ENCODE results near the gene IGHMBP2.

IGHMBP2 gene

DNA sequence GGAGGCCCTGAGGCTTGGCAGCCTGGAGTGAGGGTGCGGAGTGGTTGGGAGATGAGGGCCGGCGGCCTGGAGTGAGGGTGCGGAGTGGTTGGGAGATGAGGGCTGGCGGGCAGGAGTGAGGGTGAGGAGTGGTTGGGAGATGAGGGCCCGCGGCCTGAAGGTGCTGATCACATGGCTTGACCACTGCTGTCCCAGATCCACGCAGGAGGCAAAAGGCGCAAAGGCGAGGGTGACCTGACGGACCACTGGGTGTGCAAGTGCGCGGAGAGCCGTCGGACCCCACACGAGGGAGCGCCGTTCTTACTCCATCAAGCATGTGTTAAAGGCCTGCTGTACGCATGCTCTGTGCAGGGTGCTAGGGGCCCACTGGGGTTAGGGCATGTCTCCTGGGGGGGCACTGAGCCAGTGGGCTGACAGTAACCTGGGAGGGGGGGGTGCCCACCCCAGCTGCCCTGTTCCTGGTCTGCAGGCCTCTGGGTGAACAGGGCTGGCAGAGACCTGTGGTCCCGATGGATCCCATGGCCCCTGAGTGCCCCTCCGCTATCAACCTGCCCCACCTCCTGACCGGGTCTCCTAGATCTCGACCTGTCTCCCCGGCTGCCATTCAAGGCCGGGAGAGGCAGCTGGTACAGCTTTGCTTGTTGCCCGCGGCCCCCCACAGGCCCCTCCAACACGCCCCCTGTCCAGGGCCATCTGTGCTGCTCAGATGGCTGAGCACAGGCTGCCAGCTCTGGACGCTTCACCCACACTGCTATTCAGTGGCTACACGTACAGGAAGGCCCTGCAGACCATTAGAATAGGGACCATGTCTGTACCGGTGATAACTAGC is 56.0 kb downstream of the IGHMBP2 start:
- Histone ChIP-seq H3K27me3 (ENCODE audit: low read depth, low read length) (no peaks in the 10 kb centered on the region), H3K4me3 (ENCODE audit: low read depth in 1 of 2, low read length in 2 of 2) (no peak overlapping the region), H3K9me3 (ENCODE audit: control insufficient read depth in 1 of 2, low read length in 2 of 2) (peaks cover 0 to 6% of the 10 kb centered on the region in 2 donors), H3K4me1 (ENCODE audit: control insufficient read depth in 1 of 2, insufficient read depth in 2 of 2, low read length in 2 of 2) (peaks cover 0 to 18% of the 10 kb centered on the region in 2 donors), H3K27ac (ENCODE audit: low read length) (no peak overlapping the region), H3K36me3 (ENCODE audit: control insufficient read depth in 1 of 2, insufficient read depth in 2 of 2, low read length in 2 of 2) (no peaks in the 10 kb centered on the region)

DNA sequence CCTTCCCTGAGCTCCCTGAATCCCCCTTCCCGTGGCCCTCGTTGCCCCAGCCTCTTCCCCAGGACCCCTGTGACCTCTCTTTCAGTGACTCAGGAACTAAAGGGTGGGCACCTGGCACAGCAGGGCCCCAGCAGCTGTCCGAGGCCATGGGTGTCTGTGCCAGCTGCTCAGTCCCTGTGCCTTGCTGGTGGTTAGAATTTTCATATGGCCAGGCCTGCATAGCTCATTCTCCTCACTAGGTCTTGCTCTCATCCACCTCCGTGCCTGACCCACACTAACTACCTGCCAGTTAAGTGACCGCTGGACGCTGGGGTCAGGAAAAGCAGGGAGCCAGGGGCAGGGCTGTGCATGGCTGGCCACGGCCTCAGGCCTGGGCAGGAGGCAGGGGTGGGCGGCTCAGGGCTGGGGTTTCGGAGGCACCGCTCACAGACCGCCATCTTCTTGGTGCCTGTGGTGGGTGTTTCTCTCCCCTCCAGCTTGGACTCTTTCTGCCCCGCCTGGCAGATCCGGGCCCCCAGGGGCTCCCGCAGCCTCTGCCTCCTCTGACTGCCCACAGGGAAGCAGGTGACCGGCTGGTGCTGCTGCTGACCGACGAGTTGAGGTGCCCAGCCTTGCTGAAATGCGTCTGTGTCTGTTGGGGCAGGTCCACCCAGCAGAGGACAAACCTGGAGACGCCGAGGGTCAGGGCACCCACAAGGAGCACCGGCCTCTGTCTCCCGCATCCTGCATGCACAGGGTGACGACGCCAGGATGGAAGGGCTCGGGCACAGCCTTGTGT is 56.8 kb downstream of the IGHMBP2 start:
- Histone ChIP-seq H3K27me3 (ENCODE audit: low read depth, low read length) (no peaks in the 10 kb centered on the region), H3K9me3 (ENCODE audit: control insufficient read depth in 1 of 2, low read length in 2 of 2) (peaks cover 0 to 6% of the 10 kb centered on the region in 2 donors), H3K27ac (ENCODE audit: low read length) (no peak overlapping the region), H3K36me3 (ENCODE audit: control insufficient read depth in 1 of 2, insufficient read depth in 2 of 2, low read length in 2 of 2) (no peaks in the 10 kb centered on the region), H3K4me3 (ENCODE audit: low read depth in 1 of 2, low read length in 2 of 2) (no peak overlapping the region), H3K4me1 (ENCODE audit: control insufficient read depth in 1 of 2, insufficient read depth in 2 of 2, low read length in 2 of 2) (peaks cover 0 to 10% of the 10 kb centered on the region in 2 donors)

DNA sequence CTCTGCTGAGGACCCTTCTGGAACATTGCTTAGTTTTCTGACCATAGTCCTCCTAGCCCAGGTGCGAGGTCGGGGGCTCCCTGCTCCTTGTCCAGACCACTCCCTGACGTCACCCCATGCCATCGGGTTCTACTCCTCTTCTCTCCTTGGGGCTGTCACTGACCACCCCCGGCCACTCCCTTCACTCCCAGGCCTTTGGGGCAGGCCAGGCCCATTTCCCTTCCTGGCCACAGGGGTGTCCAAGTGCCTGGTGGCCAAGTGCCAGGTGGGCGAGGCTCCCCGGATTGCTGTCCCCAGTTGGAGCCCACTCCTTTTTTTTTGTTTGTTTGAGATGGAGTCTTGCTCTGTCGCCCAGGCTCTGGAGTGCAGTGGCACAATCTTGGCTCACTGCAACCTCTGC is 57.6 kb downstream of the IGHMBP2 start:
- Histone ChIP-seq H3K27me3 (ENCODE audit: low read depth, low read length) (no peaks in the 10 kb centered on the region), H3K9me3 (ENCODE audit: control insufficient read depth in 1 of 2, low read length in 2 of 2) (peaks cover 0 to 6% of the 10 kb centered on the region in 2 donors), H3K4me3 (ENCODE audit: low read depth in 1 of 2, low read length in 2 of 2) (no peak overlapping the region), H3K4me1 (ENCODE audit: control insufficient read depth in 1 of 2, insufficient read depth in 2 of 2, low read length in 2 of 2) (peaks cover 0 to 5% of the 10 kb centered on the region in 2 donors), H3K36me3 (ENCODE audit: control insufficient read depth in 1 of 2, insufficient read depth in 2 of 2, low read length in 2 of 2) (no peaks in the 10 kb centered on the region), H3K27ac (ENCODE audit: low read length) (no peak overlapping the region)

- Histone ChIP-seq H3K4me1 (ENCODE audit: control insufficient read depth in 1 of 2, insufficient read depth in 2 of 2, low read length in 2 of 2) (no peaks in the 10 kb centered on the region), H3K9me3 (ENCODE audit: control insufficient read depth in 1 of 2, low read length in 2 of 2) (peaks cover 0 to 5% of the 10 kb centered on the region in 2 donors), H3K36me3 (ENCODE audit: control insufficient read depth in 1 of 2, insufficient read depth in 2 of 2, low read length in 2 of 2) (no peaks in the 10 kb centered on the region), H3K4me3 (ENCODE audit: low read depth in 1 of 2, low read length in 2 of 2) (no peak overlapping the region), H3K27me3 (ENCODE audit: low read depth, low read length) (no peaks in the 10 kb centered on the region), H3K27ac (ENCODE audit: low read length) (no peak overlapping the region)
Observed at GRCh38 chr11:68962527-68963250, 59.0 kb downstream of the IGHMBP2 start.

DNA sequence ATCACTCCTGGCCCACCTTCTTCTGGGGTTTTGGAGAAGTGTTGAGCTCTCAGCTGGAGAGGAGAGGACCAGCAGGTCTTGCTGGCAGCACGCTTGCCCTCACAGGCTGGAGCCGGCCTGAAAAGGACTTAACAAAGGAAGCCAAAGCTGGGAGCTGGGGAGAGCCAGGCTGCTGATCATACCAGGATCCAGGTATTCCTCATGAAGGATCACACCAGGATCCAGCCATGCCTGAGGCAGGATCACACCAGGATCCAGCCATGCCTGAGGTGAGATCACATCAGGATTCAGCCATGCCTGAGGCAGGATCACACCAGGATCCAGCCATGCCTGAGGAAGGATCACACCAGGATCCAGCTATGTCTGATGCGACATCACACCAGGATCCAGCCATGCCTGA is 60.1 kb downstream of the IGHMBP2 start:
- Histone ChIP-seq H3K4me1 (ENCODE audit: control insufficient read depth in 1 of 2, insufficient read depth in 2 of 2, low read length in 2 of 2) (no peaks in the 10 kb centered on the region), H3K4me3 (ENCODE audit: low read depth in 1 of 2, low read length in 2 of 2) (no peak overlapping the region), H3K9me3 (ENCODE audit: control insufficient read depth in 1 of 2, low read length in 2 of 2) (no peaks in the 10 kb centered on the region), H3K27me3 (ENCODE audit: low read depth, low read length) (no peaks in the 10 kb centered on the region), H3K27ac (ENCODE audit: low read length) (no peak overlapping the region), H3K36me3 (ENCODE audit: control insufficient read depth in 1 of 2, insufficient read depth in 2 of 2, low read length in 2 of 2) (no peaks in the 10 kb centered on the region)

- no peaks in the 10 kb centered on the region for H3K36me3 ChIP-seq (ENCODE audit: control insufficient read depth in 1 of 2, insufficient read depth in 2 of 2, low read length in 2 of 2)
- H3K4me3 ChIP-seq (ENCODE audit: low read depth in 1 of 2, low read length in 2 of 2) = no peak overlapping the region
- H3K27me3 ChIP-seq (ENCODE audit: low read depth, low read length) = no peaks in the 10 kb centered on the region
- no peak overlapping the region for H3K27ac ChIP-seq (ENCODE audit: low read length)
- H3K9me3 ChIP-seq (ENCODE audit: control insufficient read depth in 1 of 2, low read length in 2 of 2) = no peaks in the 10 kb centered on the region
- no peaks in the 10 kb centered on the region for H3K4me1 ChIP-seq (ENCODE audit: control insufficient read depth in 1 of 2, insufficient read depth in 2 of 2, low read length in 2 of 2)
Observed at GRCh38 chr11:68965901-68966853, 62.5 kb downstream of the IGHMBP2 start.

DNA sequence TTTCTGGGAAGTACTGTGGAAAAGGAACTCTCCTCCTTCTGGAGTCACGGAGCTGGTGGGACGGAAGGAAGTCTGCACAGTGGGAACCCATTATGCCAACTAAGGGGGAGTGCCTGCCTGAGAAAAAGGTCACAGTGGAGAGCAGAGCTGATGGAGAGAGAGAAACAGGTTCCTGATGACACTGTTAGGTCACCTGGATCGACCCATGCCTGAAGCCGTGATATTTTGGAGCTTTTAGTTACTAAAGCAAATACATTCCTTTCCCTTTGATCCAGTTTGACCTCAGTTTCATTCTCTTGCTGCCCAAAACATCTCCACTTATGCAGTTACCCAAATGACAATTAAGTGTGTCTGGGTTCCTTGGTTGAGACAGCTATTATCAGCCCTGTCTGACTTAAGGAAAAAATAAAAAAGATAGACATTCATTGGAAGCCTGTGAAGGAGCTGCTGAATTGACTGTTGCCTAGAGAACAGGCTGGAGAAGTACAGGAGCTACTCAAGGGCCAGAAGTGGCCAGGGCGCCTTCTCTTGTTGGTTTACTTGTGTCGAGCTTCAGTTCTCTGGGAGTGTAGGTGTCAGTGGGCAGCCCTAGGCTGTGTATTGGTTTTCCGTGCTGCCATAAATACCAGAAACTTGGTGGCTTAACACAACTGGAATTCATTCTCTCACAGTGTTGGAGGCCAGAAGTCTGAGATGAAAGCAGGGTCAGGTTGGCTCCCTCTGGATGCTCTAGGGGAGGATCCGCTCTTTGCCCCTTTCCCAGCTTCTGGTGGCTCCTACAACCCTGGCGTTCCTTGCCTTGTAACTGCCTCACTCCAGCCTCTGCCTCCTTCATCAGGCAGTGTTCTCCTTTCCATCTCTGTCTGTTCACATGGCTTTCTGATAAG is 63.4 kb downstream of the IGHMBP2 start:
- H3K27me3 ChIP-seq (ENCODE audit: low read depth, low read length) = no peaks in the 10 kb centered on the region
- H3K4me3 ChIP-seq (ENCODE audit: low read depth in 1 of 2, low read length in 2 of 2) = no peak overlapping the region
- H3K27ac ChIP-seq (ENCODE audit: low read length) = no peak overlapping the region
- no peaks in the 10 kb centered on the region for H3K9me3 ChIP-seq (ENCODE audit: control insufficient read depth in 1 of 2, low read length in 2 of 2)
- H3K36me3 ChIP-seq (ENCODE audit: control insufficient read depth in 1 of 2, insufficient read depth in 2 of 2, low read length in 2 of 2) = no peaks in the 10 kb centered on the region
- no peaks in the 10 kb centered on the region for H3K4me1 ChIP-seq (ENCODE audit: control insufficient read depth in 1 of 2, insufficient read depth in 2 of 2, low read length in 2 of 2)

- no peak overlapping the region for H3K27ac ChIP-seq (ENCODE audit: low read length)
- H3K9me3 ChIP-seq (ENCODE audit: control insufficient read depth in 1 of 2, low read length in 2 of 2) = no peaks in the 10 kb centered on the region
- H3K27me3 ChIP-seq (ENCODE audit: low read depth, low read length) = no peaks in the 10 kb centered on the region
- no peak overlapping the region for H3K4me3 ChIP-seq (ENCODE audit: low read depth in 1 of 2, low read length in 2 of 2)
- H3K36me3 ChIP-seq (ENCODE audit: control insufficient read depth in 1 of 2, insufficient read depth in 2 of 2, low read length in 2 of 2) = no peaks in the 10 kb centered on the region
- peaks cover 0 to 7% of the 10 kb centered on the region in 2 donors for H3K4me1 ChIP-seq (ENCODE audit: control insufficient read depth in 1 of 2, insufficient read depth in 2 of 2, low read length in 2 of 2)
Observed at GRCh38 chr11:68968306-68969250, 64.9 kb downstream of the IGHMBP2 start.

GRCh38 chr11:68969386-68969785 is 65.7 kb downstream of the IGHMBP2 start:
- H3K9me3 ChIP-seq (ENCODE audit: control insufficient read depth in 1 of 2, low read length in 2 of 2) = no peaks in the 10 kb centered on the region
- H3K4me1 ChIP-seq (ENCODE audit: control insufficient read depth in 1 of 2, insufficient read depth in 2 of 2, low read length in 2 of 2) = peaks cover 0 to 9% of the 10 kb centered on the region in 2 donors
- H3K27me3 ChIP-seq (ENCODE audit: low read depth, low read length) = no peaks in the 10 kb centered on the region
- no peak overlapping the region for H3K27ac ChIP-seq (ENCODE audit: low read length)
- H3K4me3 ChIP-seq (ENCODE audit: low read depth in 1 of 2, low read length in 2 of 2) = no peak overlapping the region
- H3K36me3 ChIP-seq (ENCODE audit: control insufficient read depth in 1 of 2, insufficient read depth in 2 of 2, low read length in 2 of 2) = no peaks in the 10 kb centered on the region
